Esophagus squamous epithelium (tissue), 5 donors: ENCODE data around the gene RYR3. TPM values are rescaled to one million over a fixed set of nuclear protein-coding genes. Genes with fewer than 3 reads are reported as not detected.

Experiments used
- DNase-seq: peaks from one replicate; lab custom pipeline; 2025; lab: John Stamatoyannopoulos, UW
- H3K27ac ChIP-seq, 4 donors: fragments of 200-600 bp; sonication (generic); one replicate each; pipeline ENCODE4 v1.5.1; 2016 to 2019; ENCODE audit warnings: mild to moderate bottlenecking in 1 of 4
- H3K27me3 ChIP-seq, 4 donors: fragments of 200-600 bp; sonication (generic); 1 replicate in 3 of 4; 2 replicates in 1 of 4; pipeline versions ENCODE4 v1.5.1 to v1.6.0; 2017 to 2021; ENCODE audit warnings: antibody characterized with exemption in 1 of 4
- H3K36me3 ChIP-seq, 3 donors: fragments of 200-600 bp; sonication (generic); one replicate each; pipeline ENCODE4 v1.5.1; 2016 to 2019
- H3K4me1 ChIP-seq, 3 donors: fragments of 200-600 bp; sonication (generic); one replicate each; pipeline ENCODE4 v1.5.1; 2017 to 2019
- H3K4me3 ChIP-seq, 4 donors: fragments of 200-600 bp; sonication (generic); 1 replicate in 3 of 4; 2 replicates in 1 of 4; pipeline ENCODE4 v1.5.1; 2016 to 2019; ENCODE audit warnings: mild to moderate bottlenecking in 2 of 4, moderate library complexity in 1 of 4
- H3K9me3 ChIP-seq, 3 donors: fragments of 200-600 bp; sonication (generic); one replicate each; pipeline ENCODE4 v1.5.1; 2016 to 2019
- POLR2A ChIP-seq, 4 donors: fragments of 450-650 bp; IDR thresholded peaks; one replicate each; pipeline ENCODE4 v1.6.1; 2017; ENCODE audit warnings: antibody characterized with exemption in 4 of 4, mild to moderate bottlenecking in 4 of 4, moderate library complexity in 3 of 4
- WGBS, 2 donors: methylation state at CpG; one replicate each; pipeline ENCODE4 v1.1.5; 2018; 5-methylcytosine and 5-hydroxymethylcytosine counted together
- intact Hi-C: fragments of 100-400 bp; cut with DNase I; formaldehyde crosslinking; loops from one replicate; pipeline ENCODE4 v1.15.0; 2022
- total RNA-seq, 4 donors: library from RNA; depleted of rRNA; stranded (reverse); fragments of >200 nt; gene quantifications; one replicate each; pipeline ENCODE4 v1.1.0, GENCODE V29; 2016
- TF ChIP-seq, protein P1 (sequence below), 6 experiments: fragments of 450-650 bp in 4 of 6; fragments of 200-600 bp in 2 of 6; sonication (generic) in 2 of 6; IDR thresholded peaks; one replicate each; pipeline ENCODE4 v1.5.1; 2016 to 2019; ENCODE audit warnings: antibody characterized with exemption in 6 of 6, mild to moderate bottlenecking in 4 of 6, moderate library complexity in 4 of 6
- donor health status: DM: yes; HTN: yes; CAD: no.

RYR3 gene
- total RNA-seq, 4 donors from 2014 or later, result 0.15 to 4.2 (median 0.43) TPM

DNA sequence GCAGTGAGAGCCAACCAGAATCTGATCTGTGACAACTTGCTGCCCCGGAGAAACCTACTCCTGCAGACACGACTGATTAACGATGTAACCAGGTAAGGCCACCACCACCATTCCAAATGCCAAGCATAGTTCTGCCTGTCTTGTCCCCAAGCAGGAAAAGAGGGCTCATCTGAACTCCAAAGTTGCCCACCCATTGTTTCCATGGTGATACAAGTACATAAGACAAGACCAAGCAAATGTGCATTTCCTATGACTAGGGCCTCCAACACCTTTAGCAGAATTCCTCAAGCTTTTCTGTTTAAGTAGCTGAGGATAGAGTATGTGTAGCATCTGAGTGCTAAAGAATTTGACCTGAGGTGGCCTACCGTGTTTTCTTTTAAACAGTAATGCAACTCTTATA, 290.7 kb downstream of the RYR3 start:
- no peak for TF ChIP-seq POLR2A (IDR thresholded peaks at IDR 0.05)
- TF ChIP-seq, protein P1, sequence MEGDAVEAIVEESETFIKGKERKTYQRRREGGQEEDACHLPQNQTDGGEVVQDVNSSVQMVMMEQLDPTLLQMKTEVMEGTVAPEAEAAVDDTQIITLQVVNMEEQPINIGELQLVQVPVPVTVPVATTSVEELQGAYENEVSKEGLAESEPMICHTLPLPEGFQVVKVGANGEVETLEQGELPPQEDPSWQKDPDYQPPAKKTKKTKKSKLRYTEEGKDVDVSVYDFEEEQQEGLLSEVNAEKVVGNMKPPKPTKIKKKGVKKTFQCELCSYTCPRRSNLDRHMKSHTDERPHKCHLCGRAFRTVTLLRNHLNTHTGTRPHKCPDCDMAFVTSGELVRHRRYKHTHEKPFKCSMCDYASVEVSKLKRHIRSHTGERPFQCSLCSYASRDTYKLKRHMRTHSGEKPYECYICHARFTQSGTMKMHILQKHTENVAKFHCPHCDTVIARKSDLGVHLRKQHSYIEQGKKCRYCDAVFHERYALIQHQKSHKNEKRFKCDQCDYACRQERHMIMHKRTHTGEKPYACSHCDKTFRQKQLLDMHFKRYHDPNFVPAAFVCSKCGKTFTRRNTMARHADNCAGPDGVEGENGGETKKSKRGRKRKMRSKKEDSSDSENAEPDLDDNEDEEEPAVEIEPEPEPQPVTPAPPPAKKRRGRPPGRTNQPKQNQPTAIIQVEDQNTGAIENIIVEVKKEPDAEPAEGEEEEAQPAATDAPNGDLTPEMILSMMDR (IDR thresholded peaks at IDR 0.05), result no peak
- no peaks in the 10 kb centered on the region for H3K9me3 ChIP-seq
- WGBS, 2 donors, result 83 to 96% methylated on average over 1 to 4 of the region's 4 CpGs
- H3K4me1 ChIP-seq, result no peaks in the 10 kb centered on the region
- no peaks in the 10 kb centered on the region for H3K27me3 ChIP-seq
- no peak overlapping the region for H3K27ac ChIP-seq
- H3K4me3 ChIP-seq, result no peak overlapping the region
- intact Hi-C loops, result no loop called here
- H3K36me3 ChIP-seq, result no peaks in the 10 kb centered on the region
- no peak for DNase-seq

DNA sequence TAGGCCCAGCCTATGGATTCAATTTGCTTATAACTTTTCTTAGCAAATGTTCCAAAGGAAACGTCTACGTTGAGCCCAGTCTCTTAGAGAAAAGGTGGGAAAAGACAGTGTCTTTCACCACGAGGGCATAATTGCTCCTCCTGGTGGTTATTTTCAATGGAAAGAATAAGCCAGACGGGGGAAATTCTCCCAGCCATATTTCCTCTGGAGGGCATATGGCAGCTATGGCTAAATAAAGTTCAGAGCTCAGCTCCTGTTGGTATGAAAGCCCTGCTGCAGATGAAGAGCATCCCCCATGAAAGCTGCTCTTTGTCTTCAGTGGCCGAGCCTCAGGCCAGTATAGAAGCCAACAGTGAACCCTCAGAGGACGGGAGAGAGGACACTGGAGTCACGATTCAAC, 297.9 kb downstream of the RYR3 start:
- intact Hi-C loops, result no loop called here
- H3K36me3 ChIP-seq, result no peaks in the 10 kb centered on the region
- no peaks in the 10 kb centered on the region for H3K9me3 ChIP-seq
- H3K27ac ChIP-seq, result no peak overlapping the region
- WGBS, 2 donors, result 48 to 55% methylated on average over 7 of the region's 7 CpGs
- H3K4me3 ChIP-seq, result no peak overlapping the region
- H3K27me3 ChIP-seq, result no peaks in the 10 kb centered on the region
- TF ChIP-seq, protein P1 (IDR thresholded peaks at IDR 0.05), result peak in 2 of 6 experiments; percentile 16 to 41
- no peak for TF ChIP-seq POLR2A (IDR thresholded peaks at IDR 0.05)
- no peaks in the 10 kb centered on the region for H3K4me1 ChIP-seq
- no peak for DNase-seq

DNA sequence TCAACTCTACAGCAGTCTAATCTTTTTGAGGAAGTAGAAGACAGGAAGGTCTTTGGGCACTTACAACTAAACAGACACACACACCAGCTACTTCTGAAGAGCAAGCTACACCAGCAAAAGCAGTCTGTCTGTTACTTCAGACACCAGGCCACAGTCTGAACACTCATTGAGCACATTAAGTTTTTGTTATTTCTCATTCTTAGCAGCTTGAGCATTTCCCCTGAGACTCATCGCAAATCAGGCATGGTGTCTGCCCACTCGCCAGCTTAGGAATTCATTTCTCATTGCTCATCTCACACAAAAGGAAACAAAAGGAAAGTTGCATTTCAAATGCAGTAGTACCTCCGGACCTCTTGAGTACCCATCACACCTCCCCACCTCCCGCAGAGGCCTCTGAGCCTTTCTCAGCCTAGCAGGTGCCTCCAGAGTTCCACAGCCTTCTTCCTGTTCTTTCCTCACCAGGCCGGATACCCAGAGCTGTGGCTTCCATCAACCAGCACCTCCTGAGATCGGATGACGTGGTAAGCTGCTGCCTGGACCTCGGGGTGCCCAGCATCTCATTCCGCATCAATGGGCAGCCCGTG, 302.0 kb downstream of the RYR3 start:
- Histone ChIP-seq H3K27ac (no peak overlapping the region), H3K9me3 (no peaks in the 10 kb centered on the region), H3K36me3 (no peaks in the 10 kb centered on the region), H3K4me3 (no peak overlapping the region), H3K4me1 (no peaks in the 10 kb centered on the region), H3K27me3 (no peaks in the 10 kb centered on the region)
- TF ChIP-seq, protein P1 (IDR thresholded peaks at IDR 0.05), result no peak
- TF ChIP-seq POLR2A (IDR thresholded peaks at IDR 0.05), result no peak
- WGBS, 2 donors, result 82 to 83% methylated on average over 5 to 7 of the region's 10 CpGs
- DNase-seq, result no peak
- intact Hi-C loops, result no loop called here

DNA sequence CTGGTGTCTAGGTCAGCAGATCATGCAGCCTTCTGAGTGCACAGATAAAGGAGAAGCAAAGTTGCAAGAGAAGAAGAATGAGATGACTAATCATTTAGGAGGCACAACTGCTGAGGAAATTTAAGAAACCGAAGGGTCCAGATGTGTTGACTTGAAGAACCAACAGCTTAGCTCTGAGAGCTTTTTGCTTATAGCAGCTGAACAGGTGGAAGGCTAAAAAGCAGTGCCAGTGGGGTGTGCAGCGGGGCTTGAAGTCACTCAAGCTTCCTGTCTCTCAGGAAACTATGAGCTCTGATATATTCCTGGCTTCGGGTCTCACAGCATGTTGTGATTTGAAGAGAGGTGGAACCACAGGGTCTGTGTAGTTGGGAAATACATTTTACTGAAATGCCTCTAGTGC, 305.7 kb downstream of the RYR3 start:
- H3K4me1 ChIP-seq, result no peaks in the 10 kb centered on the region
- no peaks in the 10 kb centered on the region for H3K9me3 ChIP-seq
- no peaks in the 10 kb centered on the region for H3K36me3 ChIP-seq
- 58 to 63% methylated on average over 2 to 3 of the region's 3 CpGs for WGBS, 2 donors
- no peak overlapping the region for H3K27ac ChIP-seq
- H3K4me3 ChIP-seq, result no peak overlapping the region
- TF ChIP-seq POLR2A (IDR thresholded peaks at IDR 0.05), result no peak
- TF ChIP-seq, protein P1 (IDR thresholded peaks at IDR 0.05), result no peak
- H3K27me3 ChIP-seq, result no peaks in the 10 kb centered on the region
- DNase-seq, result no peak
- intact Hi-C loops, result no loop called here

DNA sequence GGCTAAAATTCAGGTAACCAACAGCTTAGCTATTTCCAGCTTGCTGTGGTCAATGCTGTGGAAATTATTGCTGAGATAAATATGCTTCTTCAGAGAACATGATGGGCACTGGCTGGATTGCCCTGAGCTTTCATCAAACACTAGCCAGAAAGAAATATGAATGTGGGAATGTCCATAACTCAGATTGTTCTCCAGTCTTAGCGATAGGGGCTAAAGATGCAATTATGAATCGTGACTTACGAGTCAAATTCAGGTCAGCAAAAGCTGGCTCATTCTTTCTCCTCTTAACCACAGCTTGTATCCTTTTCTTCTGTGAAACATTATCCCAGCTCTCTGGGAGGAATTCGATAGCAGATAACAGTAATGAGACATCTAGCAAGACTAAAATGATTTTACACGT, 307.6 kb downstream of the RYR3 start:
- H3K27me3 ChIP-seq, result no peaks in the 10 kb centered on the region
- TF ChIP-seq, protein P1 (IDR thresholded peaks at IDR 0.05), result no peak
- TF ChIP-seq POLR2A (IDR thresholded peaks at IDR 0.05), result no peak
- no peak overlapping the region for H3K4me3 ChIP-seq
- no peak for DNase-seq
- H3K27ac ChIP-seq, result no peak overlapping the region
- intact Hi-C loops, result no loop called here
- H3K36me3 ChIP-seq, result no peaks in the 10 kb centered on the region
- no peaks in the 10 kb centered on the region for H3K4me1 ChIP-seq
- H3K9me3 ChIP-seq, result no peaks in the 10 kb centered on the region
- 75 to 77% methylated on average over 5 of the region's 5 CpGs for WGBS, 2 donors
